GM12878 (cell line): ENCODE results near the gene NEUROG2. TPM values are rescaled to one million over a fixed set of nuclear protein-coding genes. Genes with fewer than 3 reads are reported as not detected.

Source experiments
- ATAC-seq: fragments of 200-7000 bp; cut with Tn5 transposase; 3 replicates; pipeline ENCODE4 v1.9.1; 2020; ENCODE audit warnings: mild to moderate bottlenecking, moderate library complexity
- BruUV-seq: library from RNA; stranded (reverse); fragments of 400-500 nt; replicated peaks from 2 replicates; lab custom pipeline; 2021; lab: Mats Ljungman, UMichigan
- CTCF ChIA-PET: fragments of 300-600 bp; sonication (Branson Sonifier 250); formaldehyde crosslinking; extraction: SDS; loops from one replicate; lab custom pipeline; 2021; ENCODE audit warnings: inconsistent platforms; lab: Yijun Ruan, JAX
- POLR2A ChIA-PET: fragments of 350-600 bp; formaldehyde crosslinking; extraction: SDS; loops from one replicate; lab custom pipeline; 2021; ENCODE audit warnings: inconsistent platforms; lab: Charles Lee
- RAD21 ChIA-PET: fragments of 300-600 bp; sonication (Branson Sonifier 250); formaldehyde crosslinking; loops from one replicate; lab custom pipeline; 2023; ENCODE audit warnings: antibody characterized with exemption; ENCODE audit not compliant: unreplicated experiment; lab: Charles Lee
- SMC1A ChIA-PET: fragments of 300-600 bp; sonication (Branson Sonifier 250); formaldehyde crosslinking; loops from one replicate; lab custom pipeline; 2023; ENCODE audit not compliant: unreplicated experiment, uncharacterized antibody; lab: Charles Lee
- DNase-seq: peaks from one replicate; pipeline ENCODE4 v3.0.0-alpha.2; 2011; ENCODE audit warnings: low read depth, low spot score
- FAIRE-seq: peaks from 3 replicates; lab custom pipeline; 2011; peaks lifted over from hg19 to GRCh38; lab: Jason Lieb, UNC
- H2AFZ ChIP-seq: 2 replicates; pipeline ENCODE4 v1.6.0; 2011; ENCODE audit warnings: low read depth, low read length, control low read depth; ENCODE audit not compliant: control insufficient read depth
- H3K27ac ChIP-seq: 2 replicates; pipeline ENCODE4 v1.5.1; 2011; ENCODE audit warnings: control low read depth; ENCODE audit not compliant: control insufficient read depth, insufficient read depth
- H3K27me3 ChIP-seq, 2 experiments: replicated peaks in 1 of 2; 2 replicates each; pipeline versions ENCODE4 v1.6.0 to v1.6.1; 2011; ENCODE audit warnings: low read length in 1 of 2; ENCODE audit not compliant: control insufficient read depth in 2 of 2, insufficient read depth in 2 of 2
- H3K36me3 ChIP-seq, 2 experiments: 2 replicates each; pipeline ENCODE4 v1.5.1; 2011; ENCODE audit warnings: low read length in 1 of 2; ENCODE audit not compliant: control insufficient read depth in 2 of 2, insufficient read depth in 2 of 2
- H3K4me1 ChIP-seq: 2 replicates; pipeline ENCODE4 v1.6.1; 2011; ENCODE audit warnings: mild to moderate bottlenecking, low read length, moderate library complexity, mixed read lengths; ENCODE audit not compliant: control insufficient read depth, insufficient read depth
- H3K4me2 ChIP-seq: 2 replicates; pipeline ENCODE4 v1.6.0; 2011; ENCODE audit warnings: control low read depth; ENCODE audit not compliant: control insufficient read depth, insufficient read depth
- H3K4me3 ChIP-seq: fragments of 200-600 bp; sonication (generic); 2 replicates; pipeline ENCODE4 v1.5.1; 2016
- H3K79me2 ChIP-seq: 2 replicates; pipeline ENCODE4 v1.6.0; 2011; ENCODE audit warnings: low read length; ENCODE audit not compliant: control insufficient read depth, insufficient read depth
- H3K9ac ChIP-seq: 2 replicates; pipeline ENCODE4 v1.8.0; 2011; ENCODE audit warnings: low read length, control low read depth, mixed read lengths; ENCODE audit not compliant: control insufficient read depth, insufficient read depth
- H3K9me3 ChIP-seq: replicated peaks from 3 replicates; pipeline ENCODE4 v1.5.1; 2011; ENCODE audit warnings: mild to moderate bottlenecking, low read length; ENCODE audit not compliant: control insufficient read depth, insufficient read depth
- H4K20me1 ChIP-seq: 2 replicates; pipeline ENCODE4 v1.6.0; 2011; ENCODE audit not compliant: control insufficient read depth, insufficient read depth
- CHD1 ChIP-seq: IDR thresholded peaks from 2 replicates; pipeline ENCODE4 v1.6.1; 2012; ENCODE audit warnings: low read depth, low read length, improper control_type of control experiment
- CUX1 ChIP-seq: IDR thresholded peaks from 2 replicates; pipeline ENCODE4 v1.6.1; 2012; ENCODE audit warnings: improper control_type of control experiment, low read depth, low read length; ENCODE audit not compliant: insufficient replicate concordance
- EP300 ChIP-seq, 2 experiments: fragments of 150-350 bp in 1 of 2; IDR thresholded peaks; 2 replicates each; pipeline ENCODE4 v1.6.1; 2011 to 2012; ENCODE audit warnings: low read depth in 2 of 2, low read length in 2 of 2, borderline replicate concordance in 1 of 2, improper control_type of control experiment in 1 of 2, inconsistent platforms in 1 of 2; ENCODE audit not compliant: control insufficient read depth in 1 of 2
- IKZF1 ChIP-seq: fragments of 450-650 bp; conservative IDR thresholded peaks from 2 replicates; pipeline ENCODE4 v1.6.1; 2017; ENCODE audit warnings: antibody characterized with exemption, mild to moderate bottlenecking
- IKZF2 ChIP-seq, 2 experiments: fragments of 450-650 bp; IDR thresholded peaks; 2 replicates each; pipeline ENCODE4 v1.6.1; 2017; ENCODE audit warnings: mild to moderate bottlenecking in 2 of 2, moderate library complexity in 2 of 2
- NFYB ChIP-seq: IDR thresholded peaks from 2 replicates; pipeline ENCODE4 v1.6.1; 2011; ENCODE audit warnings: low read depth, mild to moderate bottlenecking, low read length, improper control_type of control experiment, moderate library complexity; ENCODE audit not compliant: insufficient read depth
- POLR2AphosphoS2 ChIP-seq: IDR thresholded peaks from 2 replicates; pipeline ENCODE4 v1.6.1; 2011; ENCODE audit warnings: low read depth, mild to moderate bottlenecking, low read length, improper control_type of control experiment, moderate library complexity
- RAD21 ChIP-seq: IDR thresholded peaks from 2 replicates; pipeline ENCODE4 v1.6.1; 2011; ENCODE audit warnings: mild to moderate bottlenecking, low read depth, low read length, moderate library complexity; ENCODE audit not compliant: insufficient read depth
- WGBS: methylation state at CpG from one replicate; pipeline ENCODE4 v1.1.6; 2016; ENCODE audit warnings: low lambda C conversion rate; ENCODE audit not compliant: insufficient replicate concordance, insufficient coverage; ENCODE audit errors: missing lambda C conversion rate; 5-methylcytosine and 5-hydroxymethylcytosine counted together
- in situ Hi-C: fragments of 300-500 bp; cut with MboI; formaldehyde crosslinking; loops from 9 replicates; pipeline ENCODE4 v1.14.3; 2018; ENCODE audit warnings: mixed read lengths
- intact Hi-C: fragments of 100-400 bp; cut with micrococcal nuclease; formaldehyde crosslinking; loops from one replicate; pipeline ENCODE4 v1.14.2; 2022; ENCODE audit not compliant: unreplicated experiment
- polyA plus RNA-seq, 11 experiments: library from polyadenylated mRNA; depleted of rRNA in 4 of 11; unstranded in 6 of 11; stranded (reverse) in 5 of 11; fragments of >200 nt; fragmentation: Nextera tagmentation in 4 of 11; fragmentation: Illumina TruSeq in 1 of 11; extraction: Ambion mirVana in 4 of 11; extraction: Trizol in 1 of 11; gene quantifications; 1 replicate in 1 of 11; 2 replicates in 10 of 11; pipeline versions ENCODE4 v1.2.1 to v1.2.3, GENCODE V29; 2011 to 2016; ENCODE audit warnings: inconsistent platforms in 2 of 11, missing spikeins in 2 of 11, low read depth in 1 of 11
- total RNA-seq, 4 experiments: library from RNA; depleted of rRNA in 3 of 4; stranded (reverse); fragments of >200 nt in 3 of 4; fragmentation: Illumina TruSeq in 1 of 4; extraction: Trizol in 1 of 4; gene quantifications; 2 replicates each; pipeline versions ENCODE4 v1.2.1 to v1.2.3, GENCODE V29; 2013 to 2021

The NEUROG2 gene
- total and polyA plus RNA-seq, 10 of the 15 experiments (the other 5 are each of a cell fraction or from before 2014, with no cell fraction given), result 0.53 to 3.3 (median 1.1) TPM

DNA sequence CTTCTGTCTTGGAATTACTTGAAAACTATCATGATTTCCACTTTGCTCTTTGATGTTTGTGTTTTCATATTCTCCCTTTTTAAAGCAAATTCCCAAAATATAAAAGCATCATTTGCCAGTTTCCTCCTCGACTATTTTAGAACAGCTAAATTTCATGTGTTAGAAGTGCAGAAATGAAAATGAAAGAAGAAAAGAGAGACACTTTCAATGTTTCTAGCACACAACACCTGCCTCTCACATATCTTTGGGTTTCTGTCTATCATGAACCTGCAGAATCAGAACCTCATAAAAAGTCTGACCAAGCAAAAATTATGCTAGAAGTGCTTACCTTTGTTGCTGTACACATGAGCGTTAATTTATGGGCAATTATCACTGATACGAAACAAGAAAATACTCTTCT is 1.9 kb upstream of the NEUROG2 start:
- Histone ChIP-seq H3K9me3 (no peaks in the 10 kb centered on the region; the same call in 2 of the 3 replicates), H4K20me1 (no peaks in the 10 kb centered on the region), H3K4me2 (peak overlapping the region; percentile 99), H3K27ac (peak overlapping the region; percentile 62; the same call in 1 of the 2 replicates), H2AFZ (no peak overlapping the region), H3K9ac (no peak overlapping the region), H3K36me3 (no peaks in the 10 kb centered on the region), H3K4me1 (peaks cover 7% of the 10 kb centered on the region), H3K4me3 (peak overlapping the region; percentile 80), H3K79me2 (no peaks in the 10 kb centered on the region), H3K27me3 (peaks cover 0 to 7% of the 10 kb centered on the region in 2 experiments)
- ChIA-PET POLR2A (interaction anchor here (0.6 to 4.6 kb wide), 11 partner anchors 152 to 286 kb away, joined by 3 to 55 read pairs (median 5); partner anchors contain the start of genes ALPK1 and AP1AR), SMC1A (interaction anchor here (0.6 to 10.6 kb wide), 19 partner anchors 16 to 1316 kb away, joined by 3 to 124 read pairs (median 5); partner anchors contain the start of genes AP1AR and TIFA), CTCF (interaction anchor here (0.8 to 13.9 kb wide), 11 partner anchors 14 to 417 kb away, joined by 3 to 221 read pairs (median 6); partner anchors contain the start of gene ALPK1), RAD21 (interaction anchor here (1.3 to 4.1 kb wide), 9 partner anchors 190 to 419 kb away, joined by 3 to 38 read pairs (median 19); partner anchors contain the start of gene TIFA)
- in situ Hi-C loops (no loop called here), intact Hi-C loops (no loop called here)
- 20% methylated on average over 3 of the region's 3 CpGs for WGBS
- no TSS peak for BruUV-seq
- 0 out of 2 replicates have a peak, but pooled peaks have one; percentile 13 for TF ChIP-seq NFYB
- TF ChIP-seq POLR2AphosphoS2, result no peak
- FAIRE-seq, result no peak
- no peak for ATAC-seq
- no peak for DNase-seq

DNA sequence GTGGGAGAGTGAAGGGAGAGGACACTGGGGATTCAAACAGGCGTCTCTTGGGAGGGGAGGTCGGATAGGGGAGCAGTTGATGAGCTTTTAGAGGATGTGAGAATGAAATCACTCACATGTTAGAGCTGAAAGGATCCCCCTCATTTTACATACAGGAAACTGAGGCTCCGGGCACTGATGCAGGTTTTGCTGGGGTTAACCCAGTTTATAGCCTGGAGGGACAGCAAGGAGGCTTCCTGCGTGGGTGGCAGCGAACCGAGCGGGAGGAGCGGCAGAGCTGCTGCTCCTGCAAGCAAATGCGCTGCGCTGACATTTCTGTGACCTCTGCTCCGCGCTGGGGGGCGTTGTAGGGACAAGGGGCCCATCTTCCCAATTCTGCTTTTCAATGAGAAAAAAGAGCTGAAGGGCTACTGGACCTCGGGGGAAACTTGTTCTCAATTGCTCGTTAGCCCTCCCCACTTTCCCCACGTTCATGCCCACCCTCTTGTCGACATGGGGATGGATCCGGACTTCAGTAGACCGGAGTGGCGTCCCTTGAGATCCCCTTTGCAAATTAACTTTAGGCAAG is 1.2 kb upstream of the NEUROG2 start:
- intact Hi-C loops, result no loop called here
- ChIA-PET CTCF (interaction anchor here (0.8 to 13.9 kb wide), 12 partner anchors 14 to 557 kb away, joined by 3 to 221 read pairs (median 4); partner anchors contain the start of gene ALPK1), SMC1A (interaction anchor here (0.6 to 10.6 kb wide), 29 partner anchors 11 to 1316 kb away, joined by 3 to 124 read pairs (median 4); partner anchors contain the start of genes AP1AR and TIFA), RAD21 (interaction anchor here (0.6 to 4.1 kb wide), 16 partner anchors 31 to 573 kb away, joined by 3 to 38 read pairs (median 4); partner anchors contain the start of genes ALPK1 and TIFA), POLR2A (interaction anchor here (1.0 to 4.6 kb wide), 14 partner anchors 188 to 285 kb away, joined by 3 to 55 read pairs (median 8); partner anchors contain the start of genes ALPK1, AP1AR and TIFA)
- Histone ChIP-seq H3K27me3 (peaks cover 0 to 7% of the 10 kb centered on the region in 2 experiments), H3K27ac (peak overlapping the region; percentile 62), H3K9me3 (no peaks in the 10 kb centered on the region; the same call in 2 of the 3 replicates), H3K79me2 (no peaks in the 10 kb centered on the region), H3K4me1 (peaks cover 7% of the 10 kb centered on the region), H3K4me2 (peak overlapping the region; percentile 99), H3K36me3 (no peaks in the 10 kb centered on the region), H3K9ac (peak overlapping the region; percentile 60), H2AFZ (peak overlapping the region; percentile 67), H4K20me1 (no peaks in the 10 kb centered on the region), H3K4me3 (peak overlapping the region; percentile 80)
- FAIRE-seq (no peak), ATAC-seq (peak; percentile 23), DNase-seq (peak; percentile 65)
- under 1% methylated on average over 20 of the region's 20 CpGs for WGBS
- no TSS peak for BruUV-seq
- in situ Hi-C loops, result no loop called here
- TF ChIP-seq RAD21, result peak; percentile 0; the same call in 1 of the 2 replicates
- 0 out of 2 replicates have a peak, but pooled peaks have one; percentile 11 for TF ChIP-seq CHD1
- TF ChIP-seq CUX1, result peak; percentile 87
- TF ChIP-seq IKZF2 (IDR thresholded peaks at IDR 0.05), result peak in 1 of 2 experiments; percentile 57; a peak in 2 of 4 replicates
- 0 out of 2 replicates have a peak, but pooled peaks have one; percentile 45 for TF ChIP-seq IKZF1
- peak; percentile 33 to 34; a peak in 1 of 4 replicates for TF ChIP-seq EP300 (IDR thresholded peaks at IDR 0.05; ENCODE audit: borderline replicate concordance in 1 of 2, control insufficient read depth in 1 of 2, low read depth in 2 of 2, low read length in 2 of 2)
